Measurements from ENCODE around the gene TANC1. TPM values are rescaled to one million over a fixed set of nuclear protein-coding genes. Genes with fewer than 3 reads are reported as not detected.

TANC1 gene
- total RNA-seq, 2 experiments from 2014 or later: 0.41 to 0.47 TPM

GRCh38 chr2:159163930-159164329 is 195.5 kb downstream of the TANC1 start:
- Mint-ChIP-seq H3K4me3 (no peak overlapping the region), H3K27me3 (no peaks in the 10 kb centered on the region), H3K27ac (no peak overlapping the region), H3K36me3 (ENCODE audit: low read depth) (no peaks in the 10 kb centered on the region), H3K4me1 (ENCODE audit: low read depth) (peaks cover 16% of the 10 kb centered on the region), H3K9me3 (no peaks in the 10 kb centered on the region)
- peaks cover 9% of the 10 kb centered on the region for H3K4me1 ChIP-seq (ENCODE audit: insufficient read depth, low read length)
- no peak for DNase-seq
- TF ChIP-seq CTCF (IDR thresholded peaks at IDR 0.05): no peak
- ChIA-PET CTCF (no interaction called here), POLR2A (no interaction called here)
- H3K36me3 ChIP-seq (ENCODE audit: insufficient read depth, low read length): no peaks in the 10 kb centered on the region
- no peak overlapping the region for H3K4me3 ChIP-seq (ENCODE audit: low read length)
- no peaks in the 10 kb centered on the region for H3K9me3 ChIP-seq (ENCODE audit: control insufficient read depth in 1 of 2, insufficient read depth in 1 of 2, low read length in 2 of 2)
- H3K27me3 ChIP-seq (ENCODE audit: control insufficient read depth in 1 of 2, insufficient read depth in 2 of 2, low read length in 2 of 2): no peaks in the 10 kb centered on the region
- intact Hi-C loops (cut with DNase I, micrococcal nuclease): no loop called here
- no peak for ATAC-seq (ENCODE audit: poor library complexity)
- H3K27ac ChIP-seq (ENCODE audit: low read depth in 1 of 2, low read length in 2 of 2): no peak overlapping the region

- CTCF ChIA-PET: no interaction called here
Observed at GRCh38 chr2:159164457-159164911, 196.0 kb downstream of the TANC1 start.

GRCh38 chr2:159165048-159165447 is 196.6 kb downstream of the TANC1 start:
- Mint-ChIP-seq H3K27ac (no peak overlapping the region), H3K36me3 (ENCODE audit: low read depth) (no peaks in the 10 kb centered on the region), H3K27me3 (no peaks in the 10 kb centered on the region), H3K9me3 (no peaks in the 10 kb centered on the region), H3K4me3 (no peak overlapping the region), H3K4me1 (ENCODE audit: low read depth) (peaks cover 16% of the 10 kb centered on the region)
- ChIA-PET POLR2A (no interaction called here), CTCF (no interaction called here)
- H3K4me1 ChIP-seq (ENCODE audit: insufficient read depth, low read length): peaks cover 9% of the 10 kb centered on the region
- DNase-seq (no peak), ATAC-seq (ENCODE audit: poor library complexity) (no peak)
- H3K36me3 ChIP-seq (ENCODE audit: insufficient read depth, low read length): no peaks in the 10 kb centered on the region
- no peaks in the 10 kb centered on the region for H3K9me3 ChIP-seq (ENCODE audit: control insufficient read depth in 1 of 2, insufficient read depth in 1 of 2, low read length in 2 of 2)
- H3K27me3 ChIP-seq (ENCODE audit: control insufficient read depth in 1 of 2, insufficient read depth in 2 of 2, low read length in 2 of 2): no peaks in the 10 kb centered on the region
- intact Hi-C loops (cut with DNase I, micrococcal nuclease): no loop called here
- no peak overlapping the region for H3K27ac ChIP-seq (ENCODE audit: low read depth in 1 of 2, low read length in 2 of 2)
- H3K4me3 ChIP-seq (ENCODE audit: low read length): no peak overlapping the region
- TF ChIP-seq CTCF (IDR thresholded peaks at IDR 0.05): no peak

More at GRCh38 chr2:159164457-159164911, 196.0 kb downstream of the TANC1 start:
- Mint-ChIP-seq H3K27ac (no peak overlapping the region), H3K9me3 (no peaks in the 10 kb centered on the region), H3K4me1 (ENCODE audit: low read depth) (peaks cover 16% of the 10 kb centered on the region), H3K4me3 (no peak overlapping the region), H3K27me3 (no peaks in the 10 kb centered on the region), H3K36me3 (ENCODE audit: low read depth) (no peaks in the 10 kb centered on the region)
- peaks cover 9% of the 10 kb centered on the region for H3K4me1 ChIP-seq (ENCODE audit: insufficient read depth, low read length)
- no peaks in the 10 kb centered on the region for H3K36me3 ChIP-seq (ENCODE audit: insufficient read depth, low read length)
- no peaks in the 10 kb centered on the region for H3K27me3 ChIP-seq (ENCODE audit: control insufficient read depth in 1 of 2, insufficient read depth in 2 of 2, low read length in 2 of 2)
- no peak overlapping the region for H3K27ac ChIP-seq (ENCODE audit: low read depth in 1 of 2, low read length in 2 of 2)
- ATAC-seq (ENCODE audit: poor library complexity) (no peak), DNase-seq (no peak)
- H3K4me3 ChIP-seq (ENCODE audit: low read length): no peak overlapping the region
- POLR2A ChIA-PET: no interaction called here
- intact Hi-C loops (cut with DNase I, micrococcal nuclease): no loop called here
- H3K9me3 ChIP-seq (ENCODE audit: control insufficient read depth in 1 of 2, insufficient read depth in 1 of 2, low read length in 2 of 2): no peaks in the 10 kb centered on the region
- TF ChIP-seq CTCF (IDR thresholded peaks at IDR 0.05): no peak

All from CD4-positive, alpha-beta T cell (primary cell).